ENCODE results near the gene FNIP1. TPM values are rescaled to one million over a fixed set of nuclear protein-coding genes. Genes with fewer than 3 reads are reported as not detected.
"Not testable (repeated sequence)": the region's sequence is repeated elsewhere in the genome, so short reads cannot be mapped to it uniquely, and the experiment has no call there.

FNIP1 gene
- total RNA-seq, 1 donor from 2014 or later: 33.8 TPM

DNA sequence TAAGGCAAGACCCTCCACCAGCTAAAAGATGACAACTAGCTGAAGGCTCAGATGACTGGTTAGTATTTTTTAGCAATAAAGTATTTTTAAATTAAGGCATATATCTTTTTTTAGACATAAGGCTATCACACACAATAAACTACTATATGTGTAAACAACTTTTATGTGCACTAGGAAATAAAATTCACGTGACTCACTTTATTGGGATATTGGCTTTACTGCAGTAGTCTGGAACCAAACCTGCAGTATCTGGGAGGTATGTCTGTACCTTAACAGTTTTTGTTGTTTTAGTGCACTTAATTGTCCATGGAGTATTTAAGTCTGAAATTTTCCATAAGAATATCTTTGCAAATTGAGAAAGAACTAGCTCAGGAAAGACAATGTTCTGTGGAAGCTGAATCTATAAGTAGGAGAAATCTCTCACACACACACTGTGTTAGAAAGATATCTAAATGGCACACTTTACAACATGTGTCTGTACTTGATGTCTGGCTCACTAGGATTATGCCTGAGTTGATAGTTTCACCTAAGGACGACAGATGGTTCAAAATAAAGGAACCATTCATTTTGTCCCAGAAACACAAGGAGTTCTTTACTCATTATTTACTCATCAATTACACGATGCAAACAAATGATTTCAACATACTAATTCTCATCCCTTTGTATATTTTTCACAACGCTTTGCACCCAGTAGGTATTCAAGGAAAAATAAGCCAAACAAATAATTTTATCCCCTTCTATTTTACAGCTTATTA, 166.4 kb downstream of the FNIP1 start:
- intact Hi-C loops (cut with micrococcal nuclease): loop anchor here (10.0 kb wide), 1 partner anchor 164 kb away; the partner anchor contains the start of gene FNIP1
- ATAC-seq: no peak
- no peak for DNase-seq

GRCh38 chr5:131628990-131629389, 167.8 kb downstream of the FNIP1 start:
- intact Hi-C loops (cut with micrococcal nuclease): no loop called here
- no peak for ATAC-seq
- no peak for DNase-seq

GRCh38 chr5:131627207-131627865, 169.5 kb downstream of the FNIP1 start:
- DNase-seq (no peak), ATAC-seq (no peak)
- intact Hi-C loops (cut with micrococcal nuclease): no loop called here

DNA sequence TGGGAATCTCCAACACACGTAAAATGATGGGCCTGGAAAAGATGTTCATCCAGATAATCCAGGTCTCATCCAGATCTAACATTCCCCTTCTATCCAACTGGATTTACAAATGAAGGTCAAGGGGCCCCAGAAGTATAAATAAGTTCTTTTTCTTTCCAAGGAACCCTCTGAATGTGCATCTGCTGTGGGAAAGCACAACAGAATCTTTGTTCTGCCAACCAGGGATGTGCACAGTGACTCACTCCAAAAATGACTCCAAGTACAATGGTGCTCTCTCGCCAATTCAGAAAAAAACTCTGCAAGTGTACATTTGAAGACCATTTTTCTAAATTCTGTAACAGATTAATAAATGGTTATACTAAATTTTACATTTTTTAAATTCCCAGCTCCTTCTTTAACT, 174.2 kb downstream of the FNIP1 start:
- peak; percentile 39 for ATAC-seq
- intact Hi-C loops (cut with micrococcal nuclease): no loop called here
- no peak for DNase-seq

DNA sequence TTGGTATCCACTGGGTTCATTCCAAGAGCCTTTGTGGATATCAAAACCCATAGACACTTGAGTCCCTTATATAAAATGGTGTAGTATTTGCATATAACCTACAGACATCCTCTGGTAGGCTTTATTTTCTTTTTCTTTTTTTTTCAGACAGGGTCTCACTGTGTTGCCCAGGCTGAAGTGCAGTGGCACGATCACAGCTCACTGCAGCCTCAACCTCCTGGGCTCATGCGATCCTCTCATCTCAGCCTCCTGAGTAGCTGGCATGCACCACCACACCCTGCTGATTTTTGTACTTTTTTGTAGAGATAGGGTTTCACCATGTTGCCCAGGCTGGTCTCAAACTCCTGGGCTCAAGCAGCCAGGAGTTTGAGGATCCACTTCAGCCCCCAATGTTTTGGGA, 175.7 kb downstream of the FNIP1 start:
- intact Hi-C loops (cut with micrococcal nuclease); ATAC-seq; DNase-seq: not testable (repeated sequence)

- DNase-seq (no peak), ATAC-seq (no peak)
- intact Hi-C loops (cut with micrococcal nuclease): no loop called here
These were observed 177.7 kb downstream of the FNIP1 start for GRCh38 chr5:131619102-131619501.

DNA sequence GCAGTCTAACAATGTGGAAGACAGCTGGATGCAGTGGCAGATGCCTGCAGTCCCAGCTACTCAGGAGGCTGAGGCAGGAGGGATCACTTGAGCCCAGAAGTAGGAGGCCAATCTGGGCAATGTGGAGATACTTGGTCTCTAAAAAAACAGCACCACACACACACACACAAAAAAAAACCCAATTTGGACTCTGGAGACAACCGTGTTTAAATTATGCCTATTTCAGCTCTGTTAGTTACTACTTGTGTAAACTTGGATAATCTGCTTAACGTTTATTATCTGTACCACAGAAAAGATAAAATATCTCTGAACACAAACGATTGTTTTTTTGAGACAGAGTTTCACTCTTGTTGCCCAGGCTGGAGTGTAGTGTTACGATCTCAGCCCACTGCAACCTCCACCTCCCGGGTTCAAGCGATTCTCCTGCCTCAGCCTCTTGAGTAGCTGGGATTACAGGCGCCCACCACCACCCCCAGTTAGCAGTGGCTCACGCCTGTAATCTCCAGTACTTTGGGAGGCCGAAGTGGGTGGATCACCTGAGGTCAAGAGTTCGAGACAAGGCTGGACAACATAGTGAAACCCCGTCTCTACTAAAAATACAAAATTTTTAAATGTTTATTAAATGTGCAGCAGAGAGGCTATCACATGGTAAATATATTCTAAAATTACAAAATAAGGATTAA, 179.5 kb downstream of the FNIP1 start:
- intact Hi-C loops (cut with micrococcal nuclease): no loop called here
- DNase-seq: no peak
- no peak for ATAC-seq

GRCh38 chr5:131615957-131616356, 180.9 kb downstream of the FNIP1 start:
- DNase-seq (no peak), ATAC-seq (no peak)
- intact Hi-C loops (cut with micrococcal nuclease): no loop called here

GRCh38 chr5:131613423-131613822, 183.4 kb downstream of the FNIP1 start:
- DNase-seq (no peak), ATAC-seq (no peak)
- intact Hi-C loops (cut with micrococcal nuclease): no loop called here

- ATAC-seq: no peak
- intact Hi-C loops (cut with micrococcal nuclease): no loop called here
- no peak for DNase-seq
These were observed 185.8 kb downstream of the FNIP1 start for GRCh38 chr5:131611064-131611381.

- no peak for ATAC-seq
- no peak for DNase-seq
- intact Hi-C loops (cut with micrococcal nuclease): no loop called here
These were observed 186.4 kb downstream of the FNIP1 start for GRCh38 chr5:131610198-131611063.

DNA sequence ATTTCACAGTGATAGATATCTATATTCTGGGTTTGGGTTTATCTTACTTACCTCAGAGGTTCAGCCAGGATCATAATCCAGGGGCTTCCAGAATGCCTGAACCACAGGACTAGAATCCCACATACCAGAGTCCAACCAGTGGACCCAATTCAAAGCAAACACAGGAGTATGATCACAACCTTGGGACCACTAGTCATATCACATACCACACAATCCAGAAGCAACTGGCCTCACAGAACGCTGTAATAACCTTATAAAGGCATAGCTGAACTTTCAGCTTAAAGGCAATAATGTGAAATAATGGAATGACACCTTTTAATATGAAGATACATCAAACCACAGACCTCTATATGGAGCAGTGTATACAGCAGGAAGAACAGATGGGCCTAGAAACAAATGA, 187.0 kb downstream of the FNIP1 start:
- ATAC-seq (no peak), DNase-seq (no peak)
- intact Hi-C loops (cut with micrococcal nuclease): loop anchor here (10.0 kb wide), 1 partner anchor 75 kb away; no protein-coding TSS in a partner anchor

- ATAC-seq (no peak), DNase-seq (no peak)
- intact Hi-C loops (cut with micrococcal nuclease): loop anchor here (10.0 kb wide), 1 partner anchor 76 kb away; no protein-coding TSS in a partner anchor
These were observed 188.2 kb downstream of the FNIP1 start for GRCh38 chr5:131608597-131608996.

DNA sequence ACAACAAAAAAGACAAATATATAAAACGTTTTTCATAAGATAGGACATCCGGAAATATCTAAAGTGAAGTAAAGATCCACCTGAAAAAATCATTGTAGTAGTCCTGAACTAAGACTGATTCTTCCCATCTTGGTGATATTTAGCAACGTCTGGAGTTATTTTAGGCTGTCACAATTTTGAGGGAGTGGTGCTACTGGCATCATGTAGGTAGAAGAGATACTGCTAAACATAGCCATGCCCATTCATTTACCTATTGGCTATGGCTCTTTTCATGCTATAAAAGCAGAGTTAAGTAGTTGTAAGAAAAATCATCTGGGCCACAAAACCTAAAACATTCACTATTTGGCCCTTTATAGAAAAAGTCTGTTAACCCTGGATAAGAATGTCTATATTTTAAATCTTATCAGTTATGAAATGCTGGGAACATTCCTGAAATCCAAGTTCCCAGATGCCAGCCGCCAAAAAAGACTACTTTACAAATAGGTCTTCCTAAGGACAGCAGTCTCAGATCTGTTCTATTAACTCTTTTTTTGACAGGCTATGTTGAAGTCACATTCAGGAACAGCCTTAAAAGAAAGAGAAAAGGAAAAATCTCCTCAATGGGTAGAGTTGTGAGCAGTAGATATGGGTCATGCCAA, 188.8 kb downstream of the FNIP1 start:
- DNase-seq: no peak
- no peak for ATAC-seq
- intact Hi-C loops (cut with micrococcal nuclease): loop anchor here (10.0 kb wide), 1 partner anchor 77 kb away; no protein-coding TSS in a partner anchor

DNA sequence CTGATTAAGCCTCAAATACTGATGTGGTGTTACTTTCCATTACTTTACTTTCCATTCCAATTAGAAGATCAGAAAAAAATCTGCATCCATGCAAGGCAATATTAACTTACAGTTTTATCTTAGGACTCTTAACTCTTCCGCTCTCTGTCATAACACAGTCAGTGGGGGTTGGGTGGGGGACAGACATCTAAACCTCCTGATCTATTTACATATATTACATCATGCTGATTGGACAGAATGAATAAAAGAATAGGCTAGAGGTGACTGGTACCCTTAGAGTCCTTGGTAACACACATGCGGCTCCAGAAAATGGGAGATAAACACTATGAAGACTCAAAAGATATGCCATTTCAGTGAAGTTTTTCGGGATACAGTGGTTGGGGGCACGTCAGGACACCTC, 189.4 kb downstream of the FNIP1 start:
- ATAC-seq (peak; percentile 38), DNase-seq (no peak)
- intact Hi-C loops (cut with micrococcal nuclease): loop anchor here (10.0 kb wide), 1 partner anchor 77 kb away; no protein-coding TSS in a partner anchor

GRCh38 chr5:131605086-131605485, 191.7 kb downstream of the FNIP1 start:
- ATAC-seq: no peak
- DNase-seq: no peak
- intact Hi-C loops (cut with micrococcal nuclease): loop anchor here (10.0 kb wide), 1 partner anchor 80 kb away; no protein-coding TSS in a partner anchor

GRCh38 chr5:131595088-131596033, 201.5 kb downstream of the FNIP1 start:
- intact Hi-C loops (cut with micrococcal nuclease): no loop called here
- ATAC-seq: no peak
- no peak for DNase-seq

DNA sequence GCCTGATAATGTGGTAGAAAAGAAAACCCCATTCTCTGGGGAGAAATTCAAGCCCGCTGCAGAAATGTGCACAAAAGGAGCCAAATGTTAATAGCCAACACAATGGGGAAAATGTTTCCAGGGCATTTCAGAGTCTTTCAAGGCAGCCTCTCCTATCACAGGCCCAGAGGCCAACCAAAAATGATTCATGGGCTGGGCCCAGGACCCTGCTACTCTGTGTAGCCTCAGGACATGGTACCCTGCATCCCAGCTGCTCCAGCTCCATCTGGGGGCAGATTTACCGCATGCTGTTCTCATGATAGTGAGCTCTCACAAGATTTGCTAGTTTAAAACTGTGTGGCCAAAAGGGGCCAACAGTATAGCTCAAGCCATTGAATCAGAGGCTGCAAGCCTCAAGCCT, 202.9 kb downstream of the FNIP1 start:
- intact Hi-C loops (cut with micrococcal nuclease): no loop called here
- no peak for ATAC-seq
- no peak for DNase-seq
